Measurements from ENCODE around the gene TRMT2B.
"Not testable (repeated sequence)": the region's sequence is repeated elsewhere in the genome, so short reads cannot be mapped to it uniquely, and the experiment has no call there.

Gene TRMT2B, protein sequence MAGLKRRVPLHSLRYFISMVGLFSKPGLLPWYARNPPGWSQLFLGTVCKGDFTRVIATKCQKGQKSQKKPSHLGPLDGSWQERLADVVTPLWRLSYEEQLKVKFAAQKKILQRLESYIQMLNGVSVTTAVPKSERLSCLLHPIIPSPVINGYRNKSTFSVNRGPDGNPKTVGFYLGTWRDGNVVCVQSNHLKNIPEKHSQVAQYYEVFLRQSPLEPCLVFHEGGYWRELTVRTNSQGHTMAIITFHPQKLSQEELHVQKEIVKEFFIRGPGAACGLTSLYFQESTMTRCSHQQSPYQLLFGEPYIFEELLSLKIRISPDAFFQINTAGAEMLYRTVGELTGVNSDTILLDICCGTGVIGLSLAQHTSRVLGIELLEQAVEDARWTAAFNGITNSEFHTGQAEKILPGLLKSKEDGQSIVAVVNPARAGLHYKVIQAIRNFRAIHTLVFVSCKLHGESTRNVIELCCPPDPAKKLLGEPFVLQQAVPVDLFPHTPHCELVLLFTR

GRCh38 chrX:101051549-101052302, at the start of gene TRMT2B:
Gene TRMT2B, minus strand, starts transcription at chrX:101052111. Its CDS starts 9,822 bp downstream, at chrX:101042289.
- peak; percentile 49 to 65 for DNase-seq (ENCODE audit: low read depth in 1 of 2, low spot score in 1 of 2)

DNA sequence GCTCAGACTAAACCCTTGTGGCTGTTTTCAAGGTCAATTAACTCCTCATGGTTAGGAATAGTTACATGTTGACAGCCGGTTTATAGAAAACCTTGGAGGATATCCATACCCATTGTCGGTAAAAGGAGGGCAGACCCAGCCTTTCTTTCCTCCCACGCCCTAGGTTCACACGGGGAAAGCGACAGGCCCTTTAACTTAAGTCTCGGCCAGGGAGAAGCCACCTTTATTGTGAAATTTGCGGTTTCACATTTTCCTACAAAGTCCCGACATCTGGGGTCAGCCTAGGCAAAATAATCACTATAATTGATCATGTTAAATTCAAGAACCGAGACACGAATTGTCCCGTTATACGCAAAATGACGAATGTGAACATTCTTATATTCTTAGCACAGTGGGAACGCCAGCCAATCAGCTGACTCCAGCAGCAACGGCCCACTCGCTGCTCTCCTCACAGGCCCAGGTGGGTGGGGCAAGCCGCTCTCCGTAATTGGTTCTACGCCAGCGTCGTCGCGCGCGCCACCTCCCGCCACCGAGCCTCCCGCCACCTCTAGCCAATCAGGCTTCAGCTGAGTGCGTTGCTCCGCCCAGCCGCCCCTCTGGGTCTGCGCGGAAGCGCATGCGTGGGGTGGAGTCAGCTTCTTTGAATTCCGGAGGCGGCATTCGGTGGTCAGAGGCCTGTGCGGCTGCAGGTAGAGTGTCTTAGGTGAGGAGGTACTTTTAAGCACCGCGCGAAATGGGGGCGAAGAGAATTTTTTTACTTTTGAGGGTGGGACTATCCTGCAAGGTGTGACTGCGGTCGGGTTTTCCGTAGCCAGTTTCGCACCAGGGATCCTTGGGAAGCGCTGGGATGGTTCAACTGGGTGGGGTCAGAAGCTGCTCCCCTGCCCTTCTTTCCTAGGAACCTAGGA, 45.9 kb upstream of the TRMT2B start, which contains the start of gene CENPI:
TSS of gene CENPI (plus strand) at position 659 of the 908 bp plus-strand sequence. CDS start 2,867 bp downstream, outside the sequence.
- DNase-seq (ENCODE audit: low read depth in 1 of 2, low spot score in 1 of 2), result peak; percentile 84 to 87

DNA sequence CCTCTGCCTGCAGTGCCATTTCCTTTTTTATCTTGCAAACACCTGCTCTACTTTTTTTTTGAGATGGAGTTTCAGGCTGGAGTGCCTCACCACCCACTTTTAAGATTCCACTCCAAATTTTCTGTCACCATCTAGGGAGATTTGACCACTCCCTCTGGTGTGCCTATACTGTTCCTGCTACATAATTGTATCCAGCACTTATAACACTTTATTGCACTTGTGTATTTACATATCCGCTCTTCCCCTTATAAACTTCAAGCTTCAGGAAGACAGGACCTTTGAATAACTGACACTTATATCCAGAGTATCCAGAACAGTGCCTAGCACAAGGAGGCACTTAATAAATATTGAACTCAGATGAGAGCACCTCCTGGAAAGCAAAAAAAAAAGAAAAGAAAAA, 39.9 kb upstream of the TRMT2B start:
- DNase-seq (ENCODE audit: low read depth in 1 of 2, low spot score in 1 of 2), result no peak

DNA sequence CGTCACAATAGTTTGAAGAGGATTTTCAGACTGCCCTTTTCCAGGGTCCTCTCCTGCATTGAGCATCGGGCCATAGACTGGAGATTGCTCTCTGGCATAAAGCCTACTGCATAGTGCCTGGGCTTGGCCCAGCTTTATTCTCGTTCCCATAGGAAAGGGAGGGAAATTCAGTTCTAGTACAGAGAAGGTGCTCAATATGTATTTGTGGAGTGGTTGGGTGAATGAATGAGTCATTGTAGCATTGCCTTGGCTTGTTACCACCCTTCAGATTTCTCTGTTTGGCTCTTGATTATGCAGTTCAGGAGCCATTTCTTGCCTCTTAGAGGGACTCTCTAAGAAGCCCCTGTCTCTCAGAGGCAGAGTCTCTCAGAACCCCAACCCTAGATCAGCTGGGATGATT, 29.3 kb upstream of the TRMT2B start:
- no peak for DNase-seq (ENCODE audit: low read depth in 1 of 2, low spot score in 1 of 2)

DNA sequence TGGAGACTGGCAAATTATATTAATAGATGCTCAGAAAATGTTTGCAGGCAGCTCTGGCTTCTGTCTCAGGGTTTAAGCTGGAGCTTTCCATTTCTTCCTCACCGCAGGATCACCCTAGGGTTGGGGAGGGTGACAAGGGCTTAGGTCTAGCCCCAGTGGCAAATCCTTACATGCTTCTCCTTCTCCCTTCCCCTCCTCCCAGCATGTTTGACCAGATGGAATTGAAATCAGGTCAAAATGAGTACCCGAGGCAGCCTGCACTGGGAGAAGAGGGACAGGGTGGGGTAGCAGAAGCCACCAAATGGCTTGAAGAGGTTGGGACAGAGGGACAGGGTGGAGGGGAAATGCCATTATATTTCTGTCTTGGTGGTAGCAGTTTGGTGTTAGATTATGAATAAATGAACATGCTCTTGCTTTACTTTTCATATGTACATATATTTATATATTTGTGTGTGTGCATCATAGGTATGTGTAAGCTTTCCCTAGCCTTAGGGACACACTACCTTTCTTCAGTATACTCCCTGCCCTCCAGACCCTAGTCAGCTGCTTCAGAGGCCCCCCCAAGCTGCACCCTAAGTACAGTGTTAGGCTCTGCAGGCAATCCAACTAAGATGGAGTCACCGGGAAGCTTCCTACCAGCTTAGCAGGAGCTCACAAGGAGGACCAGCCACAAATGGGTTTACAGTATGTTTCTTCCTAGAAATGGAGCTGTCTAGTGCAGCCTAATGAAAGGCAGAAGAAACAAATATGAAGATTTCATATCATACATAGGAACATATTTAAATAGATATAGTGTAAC, 28.6 kb upstream of the TRMT2B start:
- no peak for DNase-seq (ENCODE audit: low read depth in 1 of 2, low spot score in 1 of 2)

DNA sequence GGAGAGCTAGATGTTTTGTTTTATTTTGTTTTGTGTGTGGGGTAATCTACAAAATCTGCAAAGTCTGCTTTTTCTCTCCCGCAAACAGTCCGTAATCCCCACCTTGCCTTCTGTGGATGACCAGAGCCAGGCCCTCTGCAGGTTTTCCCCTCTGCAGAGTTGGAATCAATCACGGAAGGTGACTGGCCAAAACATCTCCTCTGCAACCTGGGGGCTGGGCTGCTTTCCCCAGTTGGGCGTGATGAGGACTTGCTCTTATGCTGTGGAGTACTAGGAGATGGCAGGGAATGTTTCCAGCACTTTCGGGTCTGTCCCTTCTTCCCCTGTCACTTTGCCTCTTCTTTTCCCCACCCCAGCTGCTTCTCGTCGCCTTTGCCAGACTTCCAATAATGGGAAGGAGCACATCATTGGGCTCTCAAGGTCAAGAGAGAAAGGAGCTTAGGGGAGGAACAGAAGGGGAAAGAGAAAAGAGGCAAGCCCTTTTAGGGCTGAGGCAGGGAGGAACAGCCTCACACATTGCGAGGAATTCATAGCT, 27.9 kb upstream of the TRMT2B start:
- DNase-seq (ENCODE audit: low read depth in 1 of 2, low spot score in 1 of 2), result no peak

GRCh38 chrX:101078716-101079598, 27.0 kb upstream of the TRMT2B start, which contains the start of gene TMEM35A:
Gene TMEM35A, plus strand, starts transcription at chrX:101078879. Its CDS starts 124 bp downstream, at chrX:101079003.
- DNase-seq (ENCODE audit: low read depth in 1 of 2, low spot score in 1 of 2), result no peak

DNA sequence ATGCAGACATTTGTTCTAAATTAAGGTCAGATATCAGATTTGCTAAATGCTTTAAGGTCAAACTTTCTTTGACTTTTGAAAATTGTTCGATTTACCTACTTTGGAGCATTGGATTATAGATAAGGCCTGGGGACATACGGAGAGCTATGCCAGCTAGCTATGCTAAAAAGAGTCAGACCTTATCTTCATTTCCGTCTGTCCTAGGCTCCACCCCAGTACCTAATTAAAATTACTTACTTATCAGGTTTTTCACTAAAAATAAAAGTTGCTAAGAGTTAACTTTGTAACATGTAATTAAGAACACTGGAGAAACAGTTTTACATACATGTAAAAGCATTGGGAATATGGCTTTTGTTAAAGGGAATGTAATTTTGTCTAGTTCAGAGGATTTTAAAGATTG, 19.7 kb upstream of the TRMT2B start:
- no peak for DNase-seq (ENCODE audit: low read depth in 1 of 2, low spot score in 1 of 2)

GRCh38 chrX:101062176-101062575, 10.3 kb upstream of the TRMT2B start:
- no peak for DNase-seq (ENCODE audit: low read depth in 1 of 2, low spot score in 1 of 2)

DNA sequence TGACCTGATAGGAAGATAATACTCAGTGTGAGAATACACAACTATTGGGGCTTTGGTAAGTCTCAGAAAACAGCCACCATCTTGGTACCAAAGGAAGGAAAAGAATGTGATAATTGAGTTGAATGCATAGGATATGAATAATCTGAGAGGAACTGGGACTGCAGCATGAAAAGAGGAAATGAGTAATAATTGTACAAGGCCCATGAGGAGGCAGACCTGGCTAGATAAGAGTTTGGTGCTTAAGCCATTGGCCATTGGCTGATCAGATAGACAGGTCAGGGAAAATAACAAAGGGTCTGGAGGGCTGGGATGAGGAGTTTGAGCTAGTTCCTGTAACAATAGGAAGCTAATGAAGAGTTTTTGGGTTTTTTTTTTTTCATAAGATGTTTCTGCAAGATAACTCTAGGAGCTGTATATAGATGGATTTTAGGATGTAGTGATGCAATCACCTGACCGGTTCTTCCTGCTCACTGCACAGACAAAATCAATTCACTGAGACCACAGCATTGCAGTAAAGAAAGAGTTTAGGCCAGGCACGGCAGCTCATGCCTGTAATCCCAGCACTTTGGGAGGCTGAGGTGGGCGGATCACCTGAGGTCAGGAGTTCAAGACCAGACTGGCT, 5.3 kb upstream of the TRMT2B start:
- DNase-seq (ENCODE audit: low read depth in 1 of 2, low spot score in 1 of 2), result no peak

DNA sequence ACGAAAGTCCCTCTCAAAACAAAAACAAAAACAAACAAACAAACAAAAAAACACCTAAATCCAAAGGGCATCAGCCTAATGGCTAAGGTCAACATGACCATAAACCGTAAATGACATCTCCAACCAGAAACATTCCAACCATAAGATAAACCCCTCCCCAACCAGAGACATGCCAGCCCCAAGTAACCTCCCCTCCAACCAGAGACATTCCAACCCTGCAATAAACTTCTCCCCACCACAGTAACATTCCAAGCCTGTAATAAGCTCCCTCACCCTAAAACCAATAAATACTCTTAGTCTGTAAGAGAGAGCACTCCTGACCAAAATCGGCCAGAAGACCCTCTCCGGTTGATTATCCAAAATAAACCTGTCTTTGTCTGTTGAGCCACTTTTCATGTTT, 4.6 kb upstream of the TRMT2B start:
- DNase-seq (ENCODE audit: low read depth in 1 of 2, low spot score in 1 of 2), result not testable (repeated sequence)

- DNase-seq (ENCODE audit: low read depth in 1 of 2, low spot score in 1 of 2), result no peak
Measured at GRCh38 chrX:101051153-101051548, 760 bp downstream of the TRMT2B start.

DNA sequence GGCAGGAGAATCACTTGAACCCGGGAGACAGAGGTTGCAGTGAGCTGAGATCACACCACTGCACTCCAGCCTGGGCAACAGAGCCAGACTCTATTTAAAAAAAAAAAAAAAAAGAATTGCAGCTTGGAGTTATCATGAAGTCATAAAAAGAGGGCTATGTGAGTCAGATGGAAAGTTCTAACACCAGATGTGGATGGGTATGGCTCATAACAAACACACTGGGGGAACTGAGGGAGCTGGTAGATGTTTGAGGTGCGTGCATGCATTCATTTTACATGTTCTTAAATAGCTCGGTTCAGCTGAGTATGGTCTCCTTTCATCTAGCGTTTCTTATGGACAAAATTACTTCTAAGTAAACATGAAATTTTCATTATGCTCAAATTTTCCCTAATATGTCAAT, 11.7 kb downstream of the TRMT2B start:
- DNase-seq (ENCODE audit: low read depth in 1 of 2, low spot score in 1 of 2), result no peak

DNA sequence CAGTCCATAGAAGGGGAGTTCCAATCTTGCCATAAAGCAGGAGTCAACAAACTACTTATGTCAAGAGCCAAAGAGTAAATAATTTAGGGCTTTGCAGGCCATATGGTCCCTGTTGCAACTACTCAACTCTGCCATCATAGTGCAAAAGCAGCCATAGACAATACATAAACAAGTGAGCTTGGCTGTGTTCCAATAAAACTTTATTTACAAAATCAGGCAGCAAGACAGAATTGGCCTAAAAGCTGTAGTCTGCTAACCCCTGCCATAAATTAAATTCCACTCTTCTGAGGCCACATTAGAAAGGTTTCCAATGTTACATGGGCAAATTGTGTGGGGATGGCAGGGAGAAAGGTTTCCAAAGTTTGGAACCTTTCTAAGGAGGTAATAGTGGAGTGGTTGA, 14.7 kb downstream of the TRMT2B start:
- no peak for DNase-seq (ENCODE audit: low read depth in 1 of 2, low spot score in 1 of 2)

DNA sequence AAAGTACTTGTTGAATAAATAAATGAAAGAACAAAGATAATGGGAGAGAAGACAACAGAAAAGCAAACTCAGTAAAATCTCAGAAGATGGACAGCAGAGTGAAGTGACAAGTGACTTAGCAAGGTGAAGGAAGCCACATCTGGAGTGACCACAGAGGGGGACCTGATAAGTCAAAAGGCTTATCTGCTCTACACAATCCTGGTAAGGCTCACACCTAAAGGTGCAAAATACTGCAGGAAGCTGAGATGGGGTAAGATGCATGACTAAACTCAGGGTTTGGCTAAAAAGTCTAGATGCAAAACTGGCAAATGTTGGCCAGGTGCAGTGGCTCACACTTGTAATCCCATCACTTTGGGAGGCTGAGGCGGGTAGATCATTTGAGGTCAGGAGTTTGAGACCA, 22.2 kb downstream of the TRMT2B start:
- DNase-seq (ENCODE audit: low read depth in 1 of 2, low spot score in 1 of 2), result no peak

- no peak for DNase-seq (ENCODE audit: low read depth in 1 of 2, low spot score in 1 of 2)
Measured at GRCh38 chrX:101028562-101028961, 23.3 kb downstream of the TRMT2B start.

DNA sequence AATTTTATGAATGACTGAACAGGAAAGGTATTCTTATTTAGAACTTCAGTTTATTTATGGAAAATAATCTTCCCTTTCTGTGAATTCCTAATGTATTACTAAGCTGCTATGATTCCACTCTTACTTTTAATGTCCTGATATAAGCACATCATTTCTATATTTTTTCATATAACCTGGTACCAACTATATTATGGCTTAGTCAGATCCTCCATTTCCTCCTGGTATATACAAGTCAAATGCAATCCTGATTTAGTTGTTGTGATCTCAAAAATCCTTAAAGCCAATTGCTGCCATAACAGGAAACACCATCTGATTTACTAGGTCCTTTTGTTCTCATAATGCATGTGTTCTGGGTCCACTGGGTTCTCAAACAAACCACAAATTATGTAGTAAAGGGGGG, 26.8 kb downstream of the TRMT2B start:
- DNase-seq (ENCODE audit: low read depth in 1 of 2, low spot score in 1 of 2), result no peak

DNA sequence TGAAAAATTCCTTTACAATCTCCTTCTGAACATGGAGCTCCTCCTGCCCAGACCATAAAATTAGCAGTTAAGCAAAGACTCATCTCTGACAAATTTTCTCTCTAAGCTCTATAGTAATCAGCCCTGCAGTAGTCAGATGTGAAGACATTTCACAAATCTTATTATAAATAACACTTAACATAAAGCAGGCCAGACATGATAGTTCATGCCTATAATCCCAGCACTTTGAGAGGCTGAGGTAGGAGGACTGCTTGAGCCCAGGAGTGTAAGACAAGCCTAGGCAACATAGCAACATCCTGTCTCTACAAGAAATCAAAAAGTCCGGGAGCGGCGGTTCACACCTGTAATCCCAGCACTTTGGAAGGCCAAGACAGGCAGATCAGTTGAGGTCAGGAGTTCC, 29.9 kb downstream of the TRMT2B start:
- DNase-seq (ENCODE audit: low read depth in 1 of 2, low spot score in 1 of 2), result no peak
